ENCODE measurements around the gene ACACA. TPM values are rescaled to one million over a fixed set of nuclear protein-coding genes. Genes with fewer than 3 reads are reported as not detected.
"Not testable (repeated sequence)": the region's sequence is repeated elsewhere in the genome, so short reads cannot be mapped to it uniquely, and the experiment has no call there.

The ACACA gene
- total RNA-seq (2014; rRNA removed; shearing (Covaris generic)) = 16.2 and 33.7 TPM in 2 replicates

DNA sequence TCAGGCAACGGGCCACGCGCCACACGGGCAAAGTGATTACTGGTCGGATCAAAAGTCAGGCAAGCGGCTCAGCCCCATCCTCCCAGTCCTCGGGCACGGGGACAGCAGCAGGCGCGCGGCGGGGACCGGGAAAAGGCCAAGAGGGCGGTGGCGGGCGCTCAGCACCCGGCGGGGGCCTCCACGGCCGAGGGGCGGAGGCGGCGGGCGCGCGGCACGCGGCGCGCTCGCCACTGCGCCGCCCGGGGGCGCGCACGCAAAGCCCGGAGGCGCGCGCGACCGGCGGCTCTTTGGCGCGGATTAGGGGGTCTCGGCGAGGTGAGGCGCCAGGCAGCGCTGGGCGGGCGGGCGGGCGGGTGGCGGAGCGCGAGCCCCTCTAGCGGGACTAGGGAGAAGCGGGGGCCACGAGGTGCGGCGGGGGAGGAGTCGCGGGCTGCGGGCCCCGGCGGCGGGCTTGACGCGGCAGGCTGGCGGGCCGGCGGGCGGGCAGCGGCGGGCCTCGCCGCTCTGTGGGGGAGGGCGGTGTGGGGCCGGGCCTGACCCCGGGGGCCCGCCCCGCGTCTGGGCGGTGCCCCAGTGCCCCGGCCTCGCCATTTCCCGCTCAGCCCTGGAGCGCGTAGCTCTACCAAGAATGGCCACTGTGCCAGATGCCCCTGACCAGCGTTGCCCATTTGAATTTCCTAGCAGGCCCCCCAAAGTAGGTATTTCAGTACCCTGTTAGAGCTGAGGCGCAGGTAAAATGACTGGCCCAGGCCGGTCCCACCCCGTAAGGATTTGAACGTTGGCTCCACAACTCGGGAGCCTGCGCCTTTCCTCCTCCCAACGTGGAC lies at the start of gene ACACA, which contains the start of gene TADA2A:
ACACA (minus strand) TSS at position 202 of the 827 bp plus-strand sequence. CDS start 537 bp downstream, outside the sequence.
TADA2A (plus strand) TSS at position 252 of the 827 bp plus-strand sequence. CDS start 4,480 bp downstream, outside the sequence.
- peak; percentile 80 for DNase-seq (ENCODE audit: low read depth)

DNA sequence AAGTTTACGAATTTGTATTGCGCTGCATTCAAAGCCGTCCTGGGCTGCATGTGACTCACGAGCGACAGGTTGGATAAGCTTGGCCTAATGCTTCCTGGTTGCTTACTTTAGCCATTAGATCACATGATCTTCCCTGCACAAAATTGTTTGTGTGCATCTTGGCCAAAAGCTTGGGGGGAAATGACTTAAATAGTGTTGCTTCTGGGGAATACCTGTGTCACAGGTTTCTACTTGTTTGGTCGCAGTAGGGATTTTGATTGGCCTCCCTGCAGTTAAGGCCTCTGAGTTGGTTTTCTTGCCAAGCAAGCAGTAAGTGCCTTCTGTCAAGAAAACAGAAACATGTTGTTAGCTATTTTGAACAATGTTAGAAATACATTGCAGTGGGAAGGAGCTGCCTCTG lies 43.5 kb upstream of the ACACA start:
- DNase-seq (ENCODE audit: low read depth) = no peak

DNA sequence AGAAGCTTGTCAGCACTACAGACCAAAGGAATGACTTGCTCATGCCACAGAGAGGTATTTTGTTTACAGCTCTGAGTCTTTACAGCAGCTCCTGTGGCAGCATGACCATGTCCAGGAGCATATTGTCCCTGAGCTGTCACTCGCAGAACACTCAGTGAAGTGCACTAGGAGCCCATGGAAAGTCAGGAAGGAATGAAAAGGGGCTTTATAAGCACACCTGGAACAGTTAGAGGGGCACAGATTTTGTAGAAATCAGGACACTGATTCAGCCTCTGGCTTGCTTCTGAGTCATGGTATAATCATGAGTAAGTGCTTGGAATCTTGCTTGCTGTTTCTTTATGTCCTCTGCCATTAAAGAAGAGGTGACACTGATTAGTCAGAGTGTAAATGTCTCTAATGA lies 41.0 kb upstream of the ACACA start:
- peak; percentile 61 for DNase-seq (ENCODE audit: low read depth)

DNA sequence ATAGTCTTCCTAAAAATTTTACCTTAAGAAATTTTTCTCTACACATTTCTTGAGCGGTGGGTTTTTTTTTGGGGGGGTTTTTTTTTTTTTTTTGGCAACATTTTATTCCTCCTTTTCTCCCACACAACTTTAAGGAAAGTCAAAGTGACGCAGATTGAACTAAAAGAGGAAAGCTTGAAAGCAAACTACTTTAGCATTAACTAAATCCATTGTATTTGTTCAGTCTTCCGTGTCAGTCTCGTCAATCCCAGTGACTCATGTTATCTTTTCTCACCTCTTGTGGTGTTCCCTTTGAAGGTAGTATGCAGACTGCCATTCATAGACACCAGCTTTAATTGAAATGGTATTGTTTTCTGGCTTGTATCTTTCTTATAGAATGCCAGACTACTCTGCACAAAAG lies 39.4 kb upstream of the ACACA start:
- peak; percentile 87 for DNase-seq (ENCODE audit: low read depth)

DNA sequence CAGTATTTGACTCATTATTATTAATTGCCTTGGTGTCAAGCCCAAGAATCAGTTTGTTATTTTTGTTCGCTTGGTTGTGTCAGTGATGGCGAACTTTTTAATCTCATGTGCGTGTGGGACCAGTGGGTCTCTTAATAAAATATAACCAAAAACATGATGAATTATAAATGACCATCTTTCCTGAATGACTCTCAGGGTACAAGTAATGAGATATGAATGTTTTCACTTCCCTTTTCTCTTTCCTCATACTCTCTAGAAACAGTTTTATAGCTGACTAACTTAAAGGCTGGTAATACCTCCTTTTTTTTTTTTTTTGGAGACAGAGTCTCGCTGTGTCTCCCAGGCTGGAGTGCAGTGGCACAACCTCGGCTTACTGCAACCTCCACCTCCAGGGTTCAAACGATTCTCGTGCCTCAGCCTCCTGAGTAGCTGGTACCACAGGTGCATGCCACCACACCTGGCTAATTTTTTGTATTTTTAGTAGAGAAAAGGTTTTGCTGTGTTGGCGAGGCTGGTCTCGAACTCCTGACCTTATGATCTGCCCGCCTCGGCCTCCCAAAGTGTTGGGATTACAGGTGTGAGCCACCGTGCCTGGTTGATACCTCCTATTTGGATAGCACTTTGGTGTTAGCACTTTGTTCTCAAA lies 34.9 kb upstream of the ACACA start:
- not testable (repeated sequence) for DNase-seq (ENCODE audit: low read depth)

DNA sequence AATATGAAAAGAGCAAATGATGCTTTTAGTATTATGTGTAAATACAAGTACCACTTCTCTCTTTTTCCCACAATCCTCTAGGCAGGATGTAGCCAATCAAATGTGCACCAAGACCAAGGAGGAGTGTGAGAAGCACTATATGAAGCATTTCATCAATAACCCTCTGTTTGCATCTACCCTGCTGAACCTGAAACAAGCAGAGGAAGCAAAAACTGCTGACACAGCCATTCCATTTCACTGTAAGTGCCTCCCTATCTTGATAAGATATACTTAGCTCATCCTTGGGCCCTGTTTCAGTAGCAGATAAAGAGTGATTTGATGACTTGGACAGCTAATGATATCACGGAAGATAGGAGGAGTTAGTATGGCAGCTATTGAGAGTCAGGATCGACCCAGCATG lies 33.8 kb upstream of the ACACA start:
- DNase-seq (ENCODE audit: low read depth) = no peak

DNA sequence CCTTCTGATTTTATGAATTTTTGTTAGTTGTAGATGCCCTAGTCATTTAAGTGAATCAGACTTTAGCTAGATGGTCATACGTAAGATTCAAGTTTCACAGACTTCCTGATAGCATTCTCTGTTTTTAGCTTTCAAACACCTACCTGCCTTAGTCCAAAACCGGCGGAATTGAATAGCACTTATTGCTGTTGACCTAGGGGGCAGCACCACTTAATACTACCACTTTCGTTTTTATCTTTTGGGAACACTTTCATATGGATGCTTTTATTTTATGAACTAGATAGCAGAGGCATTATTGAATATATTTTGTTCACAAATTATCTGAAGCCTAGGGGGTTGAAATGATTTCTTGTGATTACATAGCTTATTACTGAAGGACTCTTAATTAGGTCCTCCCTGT lies 31.5 kb upstream of the ACACA start:
- DNase-seq (ENCODE audit: low read depth) = no peak

DNA sequence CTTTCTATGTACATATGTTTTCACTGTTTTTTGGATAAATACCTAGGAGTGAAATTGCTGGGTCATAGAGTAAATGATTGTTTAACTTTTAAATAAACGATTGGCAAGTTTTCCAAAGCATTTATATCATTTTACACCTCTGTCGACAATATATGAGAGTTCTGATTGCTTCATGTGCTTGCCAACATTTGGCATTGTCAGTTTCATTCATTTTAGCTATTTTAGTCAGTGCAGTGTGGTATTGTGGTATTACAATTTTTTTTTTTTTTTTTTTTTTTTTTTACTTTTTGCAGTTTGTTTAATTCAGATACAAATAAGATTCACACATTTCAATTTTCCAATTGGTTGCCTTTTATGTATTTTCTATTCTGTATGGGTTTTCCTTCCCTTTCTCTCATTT lies 26.0 kb upstream of the ACACA start:
- no peak for DNase-seq (ENCODE audit: low read depth)

DNA sequence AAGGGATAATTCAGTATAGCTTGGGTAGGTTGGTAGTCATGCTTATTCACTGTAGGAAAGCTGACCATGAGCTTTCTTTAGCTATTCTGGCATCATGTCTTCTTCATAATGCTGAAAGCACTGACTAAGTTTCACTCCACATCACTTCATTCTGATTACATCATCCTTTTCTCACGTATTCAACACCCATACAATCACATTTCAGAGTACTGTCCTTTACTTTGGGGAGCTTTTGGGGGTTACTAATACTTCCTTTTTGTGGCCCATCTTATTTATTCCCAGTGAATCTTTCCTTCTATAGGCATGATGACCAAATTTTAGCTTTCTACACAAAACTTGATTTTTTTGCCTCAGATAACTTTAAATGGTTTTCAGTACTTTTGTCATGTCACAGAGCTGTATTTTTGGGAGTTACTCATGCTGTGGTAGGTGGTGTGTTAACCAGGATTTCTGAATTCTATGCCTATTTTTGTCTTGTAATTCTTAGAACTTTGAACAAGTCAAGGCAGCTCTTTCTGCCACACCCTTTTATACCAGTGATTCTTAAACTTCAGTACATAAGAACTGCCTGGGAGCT lies 23.5 kb upstream of the ACACA start:
- peak; percentile 4 for DNase-seq (ENCODE audit: low read depth)

DNA sequence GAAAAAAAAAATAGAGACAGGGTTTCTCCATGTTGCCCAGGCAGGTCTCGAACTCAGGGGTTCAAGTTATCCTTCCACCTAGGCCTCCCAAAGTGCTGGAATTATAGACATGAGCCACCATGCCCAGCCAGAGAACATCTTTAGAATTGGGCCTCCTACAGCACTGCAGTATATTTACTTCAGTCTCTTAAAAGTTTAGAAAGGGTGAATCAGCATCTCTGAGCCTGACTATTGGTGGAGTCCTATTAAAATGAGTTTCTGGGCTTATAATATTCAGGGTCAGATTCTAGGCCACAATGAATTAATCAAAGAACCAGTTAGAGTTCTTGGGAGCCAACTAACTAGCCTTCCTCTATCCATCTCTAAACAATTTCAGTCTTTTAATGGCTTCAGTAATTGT lies 22.8 kb upstream of the ACACA start:
- no peak for DNase-seq (ENCODE audit: low read depth)

DNA sequence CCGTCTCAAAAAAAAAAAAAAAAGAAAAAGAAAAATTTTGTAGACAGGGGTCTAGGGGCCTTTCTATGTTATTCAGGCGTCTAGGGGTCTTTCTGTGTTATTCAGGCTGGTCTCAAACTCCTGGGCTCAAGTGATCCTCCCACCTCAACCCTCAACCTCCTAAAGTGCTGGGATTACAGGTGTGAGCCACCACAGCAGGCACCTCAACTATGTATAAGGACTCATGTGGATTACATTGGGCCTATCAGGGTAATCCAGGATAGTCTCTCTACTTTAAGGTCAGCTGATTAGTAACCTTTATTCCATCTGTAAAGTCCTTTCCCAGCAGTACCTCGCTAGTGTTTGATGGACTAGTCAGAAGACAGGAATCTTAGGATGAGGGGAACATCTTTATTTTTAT lies 22.4 kb upstream of the ACACA start:
- DNase-seq (ENCODE audit: low read depth) = no peak

DNA sequence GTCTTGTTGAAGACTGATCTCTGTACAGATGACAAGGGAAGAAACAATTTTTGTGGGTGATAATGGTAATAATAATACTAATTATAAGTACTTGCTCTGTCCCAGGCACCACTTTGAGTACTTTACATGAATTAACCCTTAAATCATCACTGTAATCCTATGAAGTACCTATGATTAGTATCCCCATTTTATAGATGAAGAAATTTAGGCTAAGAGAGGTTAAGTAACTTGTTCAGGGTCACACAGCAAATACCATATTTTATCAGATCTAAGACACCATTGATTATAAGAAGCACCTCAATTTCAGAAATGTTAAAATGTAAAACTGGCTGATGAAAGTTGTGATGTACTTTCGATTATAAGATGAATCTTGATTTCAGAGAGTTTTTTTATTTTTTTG lies 18.6 kb upstream of the ACACA start:
- no peak for DNase-seq (ENCODE audit: low read depth)

DNA sequence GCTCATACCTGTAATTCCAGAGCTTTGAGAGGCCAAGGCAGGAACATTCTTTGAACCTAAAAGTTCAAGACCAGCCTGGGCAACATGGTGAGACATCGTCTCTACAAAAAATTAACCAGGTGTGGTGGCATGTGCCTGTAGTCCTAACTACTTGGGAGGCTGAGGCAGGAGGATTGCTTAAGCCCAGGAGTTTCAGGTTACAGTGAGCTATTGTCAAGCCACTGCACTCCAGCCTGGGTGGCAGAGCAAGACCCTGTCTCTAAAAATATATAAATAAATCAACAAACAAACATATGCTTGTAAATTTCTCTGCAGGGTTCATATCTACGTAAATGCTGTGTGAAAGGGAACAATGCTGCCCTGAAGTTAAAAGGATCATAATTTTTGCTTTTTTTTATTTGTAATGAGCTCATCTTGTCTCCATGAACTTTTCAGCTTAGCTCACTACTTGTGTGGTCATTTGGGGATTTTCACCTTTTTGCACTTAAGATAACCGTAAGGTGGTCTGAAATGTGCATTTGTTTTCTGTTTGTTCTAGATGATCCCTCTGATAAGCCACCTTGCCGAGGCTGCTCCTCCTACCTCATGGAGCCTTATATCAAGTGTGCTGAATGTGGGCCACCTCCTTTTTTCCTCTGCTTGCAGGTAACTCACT lies 16.5 kb upstream of the ACACA start:
- DNase-seq (ENCODE audit: low read depth) = no peak

DNA sequence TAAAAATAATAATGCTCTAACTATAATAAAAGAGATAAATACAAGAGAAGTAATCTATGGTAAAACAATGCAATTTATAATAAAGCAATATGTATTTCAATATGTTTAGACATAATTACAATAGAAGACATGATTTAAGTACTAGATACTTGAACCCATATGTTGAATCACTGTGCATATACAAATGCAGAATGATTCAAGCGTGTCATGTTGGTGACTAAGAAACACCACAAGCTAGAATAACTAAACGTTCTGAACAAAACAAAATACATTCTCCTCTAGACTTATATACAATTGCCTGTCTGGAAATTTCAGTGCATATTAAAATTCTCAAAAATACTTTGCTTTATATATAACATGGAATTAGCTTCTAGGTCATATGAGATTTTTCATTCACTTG lies 11.2 kb upstream of the ACACA start:
- no peak for DNase-seq (ENCODE audit: low read depth)

DNA sequence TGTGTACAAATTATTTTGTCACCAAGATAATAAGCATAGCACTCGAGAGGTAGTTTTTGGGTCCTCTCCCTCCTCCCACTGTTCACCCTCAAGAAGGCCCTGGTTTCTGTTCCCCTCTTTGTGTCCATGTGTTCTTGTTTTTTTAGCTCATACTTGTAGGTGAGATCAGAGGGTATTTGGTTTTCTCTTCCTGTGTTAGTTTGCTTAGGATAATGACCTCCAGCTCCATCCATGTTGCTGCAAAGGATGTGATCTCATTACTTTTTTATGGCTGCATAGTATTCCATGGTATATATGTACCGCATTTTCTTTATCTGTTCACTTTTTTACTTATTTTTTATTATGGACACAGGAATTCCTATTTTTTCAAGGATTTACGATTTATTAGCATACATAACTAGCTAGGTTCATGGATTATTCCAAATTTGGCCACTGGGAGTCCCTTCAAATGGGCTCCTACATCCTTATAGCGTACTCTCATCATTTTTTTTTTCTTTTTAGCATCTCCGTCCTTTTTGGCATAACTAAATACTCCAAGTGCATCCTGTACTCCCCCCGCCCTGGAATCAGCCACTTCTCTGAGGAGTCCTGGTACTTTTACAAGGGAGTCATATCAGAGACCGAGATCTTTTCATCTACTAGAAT lies 7.4 kb upstream of the ACACA start:
- no peak for DNase-seq (ENCODE audit: low read depth)

DNA sequence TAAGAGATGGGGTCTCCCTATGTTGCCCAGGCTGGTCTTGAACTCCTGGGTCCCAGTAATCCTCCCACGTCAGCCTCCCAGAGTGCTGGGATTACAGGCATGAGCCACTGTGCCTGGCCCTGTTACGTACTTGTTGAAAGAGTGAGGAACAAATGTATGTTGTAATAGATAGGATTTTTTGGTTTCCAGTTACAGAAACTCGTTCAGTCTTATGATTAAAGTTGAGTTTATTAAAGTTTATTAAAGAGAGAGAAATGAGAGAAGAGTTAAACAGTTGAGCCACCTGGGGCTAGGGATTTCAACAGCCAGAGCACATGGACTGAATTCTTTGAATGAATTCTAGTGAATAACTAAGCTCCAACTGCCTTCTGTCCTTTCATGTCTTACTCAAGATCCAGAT lies 3.7 kb upstream of the ACACA start:
- DNase-seq (ENCODE audit: low read depth) = no peak

DNA sequence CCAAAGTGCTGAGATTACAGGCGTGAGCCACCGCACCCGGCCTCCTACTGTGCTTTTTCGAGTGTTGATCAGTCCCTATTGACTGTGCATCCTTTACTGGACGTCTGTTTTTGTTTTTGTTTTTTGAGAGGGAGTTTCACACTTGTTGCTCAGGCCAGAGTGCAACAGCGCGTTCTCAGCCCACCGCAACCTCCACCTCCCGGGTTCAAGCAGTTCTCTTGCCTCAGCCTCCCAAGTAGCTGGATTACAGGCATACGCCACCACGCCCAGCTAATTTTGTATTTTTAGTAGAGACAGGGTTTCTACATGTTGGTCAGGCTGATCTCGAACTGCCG lies 1.5 kb upstream of the ACACA start:
- DNase-seq (ENCODE audit: low read depth) = not testable (repeated sequence)

DNA sequence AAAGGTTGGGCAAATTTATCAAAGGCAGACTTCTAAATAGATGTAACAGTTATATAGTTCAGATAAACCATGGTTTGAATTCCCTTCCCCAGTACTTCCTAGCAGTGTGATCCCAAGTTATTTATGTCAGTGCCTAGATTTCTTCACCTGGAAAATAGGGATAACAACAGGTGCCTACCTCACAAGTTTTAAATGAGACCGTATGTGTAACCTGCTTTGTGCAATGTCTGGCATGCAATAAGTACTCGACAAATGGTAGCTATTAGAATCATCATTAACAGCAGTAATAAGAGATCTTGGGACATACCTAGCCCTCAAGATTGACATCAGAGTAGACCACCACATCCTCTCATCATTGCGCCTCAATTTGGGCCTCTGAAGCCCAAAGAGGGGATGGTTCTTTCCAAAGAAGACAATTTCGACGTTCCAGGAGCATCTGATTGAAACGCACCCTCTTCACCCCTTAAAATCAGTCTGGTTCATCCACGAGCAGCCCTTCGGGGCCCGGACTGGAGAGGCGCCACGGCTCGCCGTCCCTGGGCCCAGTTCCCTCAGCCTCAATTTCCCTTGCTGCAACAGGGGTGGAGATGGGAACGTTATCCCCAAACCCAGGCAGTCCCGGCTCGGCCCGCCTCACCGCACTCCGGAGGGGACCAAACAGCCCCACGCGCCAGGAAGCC lies 541 bp downstream of the ACACA start:
- no peak for DNase-seq (ENCODE audit: low read depth)

DNA sequence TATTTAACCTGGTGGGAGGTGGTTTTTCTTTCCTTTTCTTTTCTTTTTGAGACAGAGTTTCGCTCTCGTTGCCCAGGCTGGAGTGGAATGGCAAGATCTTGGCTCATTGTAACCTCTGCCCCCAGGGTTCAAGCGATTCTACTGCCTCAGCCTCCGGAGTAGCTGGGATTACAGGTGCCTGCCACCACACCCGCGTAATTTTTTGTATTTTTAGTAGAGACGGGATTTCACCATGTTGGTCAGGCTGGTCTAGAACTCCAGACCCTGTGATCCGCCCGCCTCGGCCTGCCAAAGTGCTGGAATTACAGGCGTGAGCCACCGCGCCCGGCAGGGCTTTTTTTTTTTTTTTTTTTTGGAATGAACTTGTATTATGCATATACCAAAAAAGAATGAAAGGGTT lies 1.1 kb downstream of the ACACA start:
- DNase-seq (ENCODE audit: low read depth) = not testable (repeated sequence)

DNA sequence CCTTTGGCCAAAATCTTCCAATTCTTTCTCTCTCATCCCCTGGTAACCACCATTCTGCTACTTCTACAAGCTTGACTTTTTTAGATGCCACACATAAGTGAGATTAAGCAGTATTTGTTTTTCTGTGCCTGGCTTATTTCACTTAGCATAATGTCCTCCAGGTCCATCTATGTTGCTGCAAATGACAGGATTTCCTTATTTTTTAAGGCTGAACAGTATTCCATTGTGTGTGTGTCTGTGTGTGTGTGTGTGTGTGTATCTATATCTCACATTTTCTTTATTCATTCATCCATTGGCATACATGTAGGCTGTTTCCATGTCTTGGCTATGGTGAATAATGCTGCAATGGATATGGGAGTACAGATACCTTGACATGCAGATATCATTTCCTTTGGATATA lies 6.1 kb downstream of the ACACA start:
- DNase-seq (ENCODE audit: low read depth) = no peak

DNA sequence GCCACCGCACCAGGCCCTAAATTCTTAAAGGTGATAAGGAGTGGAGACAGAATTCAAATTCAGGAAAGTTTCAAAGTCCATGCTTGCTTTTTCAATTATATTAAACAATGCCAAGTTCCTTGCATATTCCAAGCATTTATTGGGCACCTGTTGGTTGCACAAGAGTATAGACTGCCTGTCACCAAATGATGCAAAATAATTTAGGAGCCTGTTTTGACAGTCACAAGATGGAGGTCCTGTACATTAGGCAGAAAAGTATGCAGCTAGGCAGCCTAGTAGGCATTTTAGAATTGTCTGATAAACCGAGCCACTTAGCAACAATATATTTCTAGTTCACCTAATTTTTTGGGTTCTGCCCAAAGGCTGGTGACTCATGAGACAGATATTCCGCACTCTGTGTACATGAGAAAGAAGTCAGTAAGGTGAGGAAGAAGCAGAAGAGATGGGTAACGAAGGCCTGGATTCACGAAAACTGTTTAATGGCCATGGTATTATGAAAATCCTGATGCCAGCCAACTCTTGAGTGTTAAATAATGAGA lies 7.3 kb downstream of the ACACA start:
- DNase-seq (ENCODE audit: low read depth) = peak; percentile 81

Measured in M059J (cell line).